ENCODE measurements around the gene LHPP. TPM values are rescaled to one million over a fixed set of nuclear protein-coding genes. Genes with fewer than 3 reads are reported as not detected.
"Not testable (repeated sequence)": the region's sequence is repeated elsewhere in the genome, so short reads cannot be mapped to it uniquely, and the experiment has no call there.

LHPP gene
- total and polyA plus RNA-seq, 10 of the 15 experiments (the other 5 are each of a cell fraction or from before 2014, with no cell fraction given) = 0.79 to 9.8 (median 6.7) TPM

- in situ Hi-C loops (cut with MboI); FAIRE-seq; H3K36me3 ChIP-seq (ENCODE audit: control insufficient read depth in 2 of 2, insufficient read depth in 2 of 2, low read length in 1 of 2); intact Hi-C loops (cut with micrococcal nuclease; ENCODE audit: unreplicated experiment); ATAC-seq; BruUV-seq (replicated peaks); H3K9me3 ChIP-seq (replicated peaks; ENCODE audit: control insufficient read depth, insufficient read depth, low read length); H3K27ac ChIP-seq (ENCODE audit: control insufficient read depth, insufficient read depth); H2AFZ ChIP-seq (ENCODE audit: control insufficient read depth, low read depth, low read length); RAD21 ChIA-PET (ENCODE audit: unreplicated experiment); H3K79me2 ChIP-seq (ENCODE audit: control insufficient read depth, insufficient read depth, low read length); H3K4me3 ChIP-seq; H3K27me3 ChIP-seq (replicated peaks in 1 of 2; ENCODE audit: control insufficient read depth in 2 of 2, insufficient read depth in 2 of 2, low read length in 1 of 2); H3K9ac ChIP-seq (ENCODE audit: control insufficient read depth, insufficient read depth, low read length); SMC1A ChIA-PET (ENCODE audit: uncharacterized antibody, unreplicated experiment); CTCF ChIA-PET; H4K20me1 ChIP-seq (ENCODE audit: control insufficient read depth, insufficient read depth); DNase-seq (ENCODE audit: low read depth, low spot score): not testable (repeated sequence)
- WGBS (ENCODE audit: insufficient coverage, insufficient replicate concordance, low lambda C conversion rate, missing lambda C conversion rate) = 96% methylated on average over 4 of the region's 4 CpGs
- Histone ChIP-seq H3K4me1 (ENCODE audit: control insufficient read depth, insufficient read depth, low read length) (peaks cover 14% of the 10 kb centered on the region), H3K4me2 (ENCODE audit: control insufficient read depth, insufficient read depth) (peak overlapping the region; percentile 40)
- POLR2A ChIA-PET = interaction anchor here (0.6 kb wide), 1 partner anchor 28 kb away, joined by 3 read pairs; no protein-coding TSS in a partner anchor
Measured at GRCh38 chr10:124435683-124436082, 25.9 kb upstream of the LHPP start.

- peak overlapping the region; percentile 40 for H3K4me2 ChIP-seq (ENCODE audit: control insufficient read depth, insufficient read depth)
- no TSS peak for BruUV-seq (replicated peaks)
- TF ChIP-seq ASH2L (IDR thresholded peaks at IDR 0.05; ENCODE audit: borderline replicate concordance, low read depth) (no peak), BRCA1 (IDR thresholded peaks at IDR 0.05; ENCODE audit: low read depth, low read length) (no peak), RELA (IDR thresholded peaks at IDR 0.05; ENCODE audit: borderline replicate concordance, partially characterized antibody) (no peak), RCOR1 (conservative IDR thresholded peaks at IDR 0.05; ENCODE audit: low read depth, low read length) (no peak), EP300 (IDR thresholded peaks at IDR 0.05; ENCODE audit: borderline replicate concordance in 1 of 2, control insufficient read depth in 1 of 2, low read depth in 2 of 2, low read length in 2 of 2) (no peak), ATF7 (IDR thresholded peaks at IDR 0.05; ENCODE audit: low read depth) (no peak), RELB (IDR thresholded peaks at IDR 0.05; ENCODE audit: low read depth) (no peak), BHLHE40 (IDR thresholded peaks at IDR 0.05; ENCODE audit: borderline replicate concordance in 1 of 2, low read depth in 2 of 2, low read length in 1 of 2) (no peak), TCF7 (IDR thresholded peaks at IDR 0.05; ENCODE audit: borderline replicate concordance) (no peak), WRNIP1 (IDR thresholded peaks at IDR 0.05; ENCODE audit: borderline replicate concordance, low read depth, low read length) (no peak), CBFB (IDR thresholded peaks at IDR 0.05; ENCODE audit: low read depth) (peak; percentile 52; the same call in 1 of the 2 replicates), ZBTB11 (CRISPR knock-in tag; IDR thresholded peaks at IDR 0.05) (no peak), JUNB (IDR thresholded peaks at IDR 0.05) (peak; percentile 33; the same call in 1 of the 2 replicates)
Measured at GRCh38 chr10:124436191-124436638, 25.4 kb upstream of the LHPP start.

More at GRCh38 chr10:124436191-124436638, 25.4 kb upstream of the LHPP start:
- Histone ChIP-seq H3K9me3 (replicated peaks; ENCODE audit: control insufficient read depth, insufficient read depth, low read length) (no peaks in the 10 kb centered on the region), H3K4me1 (ENCODE audit: control insufficient read depth, insufficient read depth, low read length) (peaks cover 14% of the 10 kb centered on the region), H3K4me3 (no peak overlapping the region), H3K27me3 (replicated peaks in 1 of 2; ENCODE audit: control insufficient read depth in 2 of 2, insufficient read depth in 2 of 2, low read length in 1 of 2) (no peaks in the 10 kb centered on the region), H3K79me2 (ENCODE audit: control insufficient read depth, insufficient read depth, low read length) (no peaks in the 10 kb centered on the region), H2AFZ (ENCODE audit: control insufficient read depth, low read depth, low read length) (peak overlapping the region; percentile 80), H3K9ac (ENCODE audit: control insufficient read depth, insufficient read depth, low read length) (no peak overlapping the region), H3K27ac (ENCODE audit: control insufficient read depth, insufficient read depth) (no peak overlapping the region), H3K36me3 (ENCODE audit: control insufficient read depth in 2 of 2, insufficient read depth in 2 of 2, low read length in 1 of 2) (no peaks in the 10 kb centered on the region), H4K20me1 (ENCODE audit: control insufficient read depth, insufficient read depth) (no peaks in the 10 kb centered on the region)
- ChIA-PET CTCF (no interaction called here), RAD21 (ENCODE audit: unreplicated experiment) (no interaction called here), SMC1A (ENCODE audit: uncharacterized antibody, unreplicated experiment) (no interaction called here), POLR2A (no interaction called here)
- intact Hi-C loops (cut with micrococcal nuclease; ENCODE audit: unreplicated experiment) (no loop called here), in situ Hi-C loops (cut with MboI) (no loop called here)
- DNase-seq (ENCODE audit: low read depth, low spot score) (peak; percentile 47), ATAC-seq (peak; percentile 82), FAIRE-seq (peak; percentile 87)
- WGBS (ENCODE audit: insufficient coverage, insufficient replicate concordance, low lambda C conversion rate, missing lambda C conversion rate) = 4% methylated on average over 8 of the region's 8 CpGs
